HEK293 (cell line): ENCODE data around the gene USF3.

Experiments used
- CTCF ChIA-PET: fragments of 350-600 bp; formaldehyde crosslinking; extraction: SDS; loops from one replicate; lab custom pipeline; 2021; ENCODE audit warnings: antibody characterized with exemption; lab: Yijun Ruan, JAX
- POLR2A ChIA-PET: fragments of 300-600 bp; formaldehyde crosslinking; extraction: SDS; loops from one replicate; lab custom pipeline; 2020; ENCODE audit warnings: antibody characterized with exemption, inconsistent platforms; lab: Yijun Ruan, JAX
- H3K27ac ChIP-seq: fragments of 200-500 bp; sonication (Bioruptor generic); 2 replicates; pipeline ENCODE4 v1.5.1; 2014; ENCODE audit warnings: low read depth, low read length, control low read depth, inconsistent platforms; ENCODE audit errors: extremely low read depth
- H3K36me3 ChIP-seq, 2 experiments: fragments of 200-500 bp in 1 of 2; sonication (Bioruptor generic) in 1 of 2; 1 replicate in 1 of 2; 2 replicates in 1 of 2; pipeline ENCODE4 v1.5.1; 2014 to 2017; ENCODE audit warnings: inconsistent platforms in 2 of 2, low read length in 2 of 2; ENCODE audit not compliant: control insufficient read depth in 2 of 2, insufficient read depth in 1 of 2
- H3K4me1 ChIP-seq: fragments of 200-500 bp; sonication (Bioruptor generic); 2 replicates; pipeline ENCODE4 v1.5.1; 2014; ENCODE audit warnings: mild to moderate bottlenecking, low read length, inconsistent platforms; ENCODE audit not compliant: control insufficient read depth, insufficient read depth
- H3K4me3 ChIP-seq: 2 replicates; pipeline ENCODE4 v1.5.1; 2011; ENCODE audit warnings: low read depth, mild to moderate bottlenecking, control low read depth, low read length, moderate library complexity
- H3K9me3 ChIP-seq: fragments of 200-500 bp; sonication (Bioruptor generic); 2 replicates; pipeline ENCODE4 v1.5.1; 2014; ENCODE audit warnings: low read depth, low read length, inconsistent platforms; ENCODE audit not compliant: control insufficient read depth, insufficient read depth
- GLI4 ChIP-seq: fragments of 450-650 bp; formaldehyde crosslinking; IDR thresholded peaks from 2 replicates; pipeline ENCODE4 v1.5.1; 2016; ENCODE audit warnings: missing biosample characterization, missing genetic modification characterization
- HOXA7 ChIP-seq: sonication (generic); formaldehyde crosslinking; IDR thresholded peaks from 2 replicates; pipeline ENCODE4 v1.8.1; 2022; ENCODE audit warnings: missing genetic modification reagents, borderline replicate concordance
- KLF1 ChIP-seq: fragments of 450-650 bp; formaldehyde crosslinking; IDR thresholded peaks from 2 replicates; pipeline ENCODE4 v1.5.1; 2016; ENCODE audit warnings: missing biosample characterization, missing genetic modification characterization
- KLF8 ChIP-seq: fragments of 450-650 bp; formaldehyde crosslinking; IDR thresholded peaks from 2 replicates; pipeline ENCODE4 v1.5.1; 2016; ENCODE audit warnings: missing biosample characterization, missing genetic modification characterization
- OVOL3 ChIP-seq: fragments of 450-650 bp; formaldehyde crosslinking; IDR thresholded peaks from 2 replicates; pipeline ENCODE4 v1.5.1; 2016; ENCODE audit warnings: missing biosample characterization, missing genetic modification characterization
- PRDM1 ChIP-seq: fragments of 450-650 bp; formaldehyde crosslinking; IDR thresholded peaks from 2 replicates; pipeline ENCODE4; 2016; ENCODE audit warnings: missing biosample characterization, missing genetic modification characterization
- SALL2 ChIP-seq: fragments of 450-650 bp; formaldehyde crosslinking; IDR thresholded peaks from 2 replicates; pipeline ENCODE4 v1.5.0; 2017; ENCODE audit warnings: missing biosample characterization, mild to moderate bottlenecking, missing genetic modification characterization, borderline replicate concordance
- SP2 ChIP-seq: fragments of 450-650 bp; formaldehyde crosslinking; IDR thresholded peaks from 2 replicates; pipeline ENCODE4 v1.5.1; 2016; ENCODE audit warnings: missing biosample characterization, missing genetic modification characterization
- ZBTB20 ChIP-seq: fragments of 450-650 bp; formaldehyde crosslinking; IDR thresholded peaks from 2 replicates; pipeline ENCODE4 v1.5.1; 2016; ENCODE audit warnings: missing biosample characterization, missing genetic modification characterization
- ZNF146 ChIP-seq: fragments of 450-650 bp; formaldehyde crosslinking; IDR thresholded peaks from 2 replicates; pipeline ENCODE4 v1.5.1; 2016; ENCODE audit warnings: missing biosample characterization, missing genetic modification characterization
- ZNF16 ChIP-seq: fragments of 450-650 bp; formaldehyde crosslinking; IDR thresholded peaks from 2 replicates; pipeline ENCODE4 v1.5.1; 2016; ENCODE audit warnings: low read depth, missing biosample characterization, missing genetic modification characterization
- ZNF37A ChIP-seq: fragments of 450-650 bp; IDR thresholded peaks from 2 replicates; pipeline ENCODE4 v1.5.1; 2018; ENCODE audit warnings: missing biosample characterization, missing genetic modification characterization
- ZNF501 ChIP-seq: fragments of 450-650 bp; formaldehyde crosslinking; IDR thresholded peaks from 2 replicates; pipeline ENCODE4 v1.5.1; 2016; ENCODE audit warnings: missing biosample characterization, missing genetic modification characterization
- ZNF514 ChIP-seq: fragments of 450-650 bp; formaldehyde crosslinking; IDR thresholded peaks from 2 replicates; pipeline ENCODE4 v1.5.1; 2016; ENCODE audit warnings: missing biosample characterization, missing genetic modification characterization
- ZNF670 ChIP-seq: fragments of 450-650 bp; formaldehyde crosslinking; IDR thresholded peaks from 2 replicates; pipeline ENCODE4 v1.5.1; 2016; ENCODE audit warnings: missing biosample characterization, missing genetic modification characterization, low read depth
- ZNF747 ChIP-seq: fragments of 450-650 bp; formaldehyde crosslinking; IDR thresholded peaks from 2 replicates; pipeline ENCODE4 v1.5.1; 2016; ENCODE audit warnings: missing biosample characterization, missing genetic modification characterization
- ZNF830 ChIP-seq: fragments of 450-650 bp; IDR thresholded peaks from 2 replicates; pipeline ENCODE4 v1.5.0; 2018; ENCODE audit warnings: missing biosample characterization, missing genetic modification characterization, low read depth, mild to moderate bottlenecking, moderate library complexity
- ZNF837 ChIP-seq: fragments of 450-650 bp; formaldehyde crosslinking; IDR thresholded peaks from 2 replicates; pipeline ENCODE4 v1.5.1; 2016; ENCODE audit warnings: missing biosample characterization, missing genetic modification characterization
- TF ChIP-seq, protein P1 (sequence below): fragments of 450-650 bp; formaldehyde crosslinking; IDR thresholded peaks from 2 replicates; pipeline ENCODE4 v1.5.1; 2016; ENCODE audit warnings: missing biosample characterization, missing genetic modification characterization
- TF ChIP-seq, protein P2 (sequence below): fragments of 450-650 bp; formaldehyde crosslinking; IDR thresholded peaks from 2 replicates; pipeline ENCODE4 v1.5.1; 2016; ENCODE audit warnings: missing biosample characterization, missing genetic modification characterization
- TF ChIP-seq, protein P3 (sequence below): fragments of 450-650 bp; formaldehyde crosslinking; IDR thresholded peaks from 2 replicates; pipeline ENCODE4 v1.5.1; 2016; ENCODE audit warnings: missing biosample characterization, missing genetic modification characterization
- TF ChIP-seq, protein P4 (sequence below): fragments of 450-650 bp; formaldehyde crosslinking; IDR thresholded peaks from 2 replicates; pipeline ENCODE4 v1.5.1; 2016; ENCODE audit warnings: missing biosample characterization, missing genetic modification characterization
- TF ChIP-seq, protein P5 (sequence below): fragments of 450-650 bp; formaldehyde crosslinking; IDR thresholded peaks from 2 replicates; pipeline ENCODE4 v1.5.1; 2016; ENCODE audit warnings: missing biosample characterization, missing genetic modification characterization

Gene USF3

DNA sequence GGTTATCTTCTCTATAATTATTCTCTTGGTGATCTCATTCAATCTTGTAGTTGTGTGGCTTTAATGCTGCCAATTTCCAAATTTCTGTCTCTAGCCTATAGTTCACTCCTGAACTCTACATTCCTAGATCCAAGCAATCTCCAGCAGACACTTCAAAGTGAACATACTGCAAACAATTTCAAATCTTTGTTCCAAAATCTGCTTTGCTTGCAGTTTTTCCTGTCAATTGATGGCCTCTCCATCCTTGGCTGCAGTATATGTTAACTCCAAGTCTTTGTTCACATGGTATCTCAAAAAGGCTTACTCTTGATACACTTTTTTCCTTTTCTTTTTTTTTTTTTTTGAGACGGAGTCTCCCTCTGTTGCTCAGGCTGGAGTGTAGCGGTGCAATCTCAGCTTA, 32.2 kb upstream of the USF3 start:
- POLR2A ChIA-PET = no interaction called here
- Histone ChIP-seq H3K4me3 (no peak overlapping the region), H3K27ac (no peak overlapping the region), H3K9me3 (no peaks in the 10 kb centered on the region), H3K36me3 (peaks cover 0 to 14% of the 10 kb centered on the region in 2 experiments; a peak in 2 of 3 replicates), H3K4me1 (no peaks in the 10 kb centered on the region)
- TF ChIP-seq ZBTB20 (tag by site-specific recombination) (no peak), ZNF747 (no peak), ZNF514 (no peak), HOXA7 (CRISPR knock-in tag) (no peak), SALL2 (tag by site-specific recombination) (no peak), ZNF16 (tag by site-specific recombination) (no peak), GLI4 (no peak)
- TF ChIP-seq, protein P1, sequence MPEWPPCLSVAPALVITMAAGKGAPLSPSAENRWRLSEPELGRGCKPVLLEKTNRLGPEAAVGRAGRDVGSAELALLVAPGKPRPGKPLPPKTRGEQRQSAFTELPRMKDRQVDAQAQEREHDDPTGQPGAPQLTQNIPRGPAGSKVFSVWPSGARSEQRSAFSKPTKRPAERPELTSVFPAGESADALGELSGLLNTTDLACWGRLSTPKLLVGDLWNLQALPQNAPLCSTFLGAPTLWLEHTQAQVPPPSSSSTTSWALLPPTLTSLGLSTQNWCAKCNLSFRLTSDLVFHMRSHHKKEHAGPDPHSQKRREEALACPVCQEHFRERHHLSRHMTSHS (tag by site-specific recombination) = no peak
- TF ChIP-seq, protein P2, sequence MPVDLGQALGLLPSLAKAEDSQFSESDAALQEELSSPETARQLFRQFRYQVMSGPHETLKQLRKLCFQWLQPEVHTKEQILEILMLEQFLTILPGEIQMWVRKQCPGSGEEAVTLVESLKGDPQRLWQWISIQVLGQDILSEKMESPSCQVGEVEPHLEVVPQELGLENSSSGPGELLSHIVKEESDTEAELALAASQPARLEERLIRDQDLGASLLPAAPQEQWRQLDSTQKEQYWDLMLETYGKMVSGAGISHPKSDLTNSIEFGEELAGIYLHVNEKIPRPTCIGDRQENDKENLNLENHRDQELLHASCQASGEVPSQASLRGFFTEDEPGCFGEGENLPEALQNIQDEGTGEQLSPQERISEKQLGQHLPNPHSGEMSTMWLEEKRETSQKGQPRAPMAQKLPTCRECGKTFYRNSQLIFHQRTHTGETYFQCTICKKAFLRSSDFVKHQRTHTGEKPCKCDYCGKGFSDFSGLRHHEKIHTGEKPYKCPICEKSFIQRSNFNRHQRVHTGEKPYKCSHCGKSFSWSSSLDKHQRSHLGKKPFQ = no peak
- CTCF ChIA-PET = interaction anchor here (0.6 kb wide), 1 partner anchor 952 kb away, joined by 4 read pairs; no protein-coding TSS in a partner anchor

DNA sequence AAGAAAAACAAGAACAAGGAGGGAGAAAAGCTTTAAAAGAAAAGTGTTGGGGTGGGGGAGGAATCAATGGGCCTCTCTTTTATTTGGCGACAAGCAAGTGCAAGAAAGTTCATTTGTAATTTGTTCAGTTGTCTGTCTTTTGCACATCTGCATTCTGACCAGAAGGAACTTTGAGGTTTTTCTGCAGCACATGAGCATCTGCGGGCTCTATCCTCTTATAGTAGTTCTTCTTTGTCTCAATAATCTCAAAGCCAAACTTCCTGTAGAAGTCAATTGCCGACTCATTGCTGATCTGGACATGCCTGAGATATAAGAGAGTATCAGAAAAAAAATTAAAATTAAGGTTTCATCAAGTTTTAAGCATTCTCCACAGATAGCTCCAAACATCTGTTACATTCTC, 25.2 kb upstream of the USF3 start:
- TF ChIP-seq SP2 (tag by site-specific recombination) = no peak
- TF ChIP-seq, protein P3, sequence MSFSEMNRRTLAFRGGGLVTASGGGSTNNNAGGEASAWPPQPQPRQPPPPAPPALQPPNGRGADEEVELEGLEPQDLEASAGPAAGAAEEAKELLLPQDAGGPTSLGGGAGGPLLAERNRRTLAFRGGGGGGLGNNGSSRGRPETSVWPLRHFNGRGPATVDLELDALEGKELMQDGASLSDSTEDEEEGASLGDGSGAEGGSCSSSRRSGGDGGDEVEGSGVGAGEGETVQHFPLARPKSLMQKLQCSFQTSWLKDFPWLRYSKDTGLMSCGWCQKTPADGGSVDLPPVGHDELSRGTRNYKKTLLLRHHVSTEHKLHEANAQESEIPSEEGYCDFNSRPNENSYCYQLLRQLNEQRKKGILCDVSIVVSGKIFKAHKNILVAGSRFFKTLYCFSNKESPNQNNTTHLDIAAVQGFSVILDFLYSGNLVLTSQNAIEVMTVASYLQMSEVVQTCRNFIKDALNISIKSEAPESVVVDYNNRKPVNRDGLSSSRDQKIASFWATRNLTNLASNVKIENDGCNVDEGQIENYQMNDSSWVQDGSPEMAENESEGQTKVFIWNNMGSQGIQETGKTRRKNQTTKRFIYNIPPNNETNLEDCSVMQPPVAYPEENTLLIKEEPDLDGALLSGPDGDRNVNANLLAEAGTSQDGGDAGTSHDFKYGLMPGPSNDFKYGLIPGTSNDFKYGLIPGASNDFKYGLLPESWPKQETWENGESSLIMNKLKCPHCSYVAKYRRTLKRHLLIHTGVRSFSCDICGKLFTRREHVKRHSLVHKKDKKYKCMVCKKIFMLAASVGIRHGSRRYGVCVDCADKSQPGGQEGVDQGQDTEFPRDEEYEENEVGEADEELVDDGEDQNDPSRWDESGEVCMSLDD (tag by site-specific recombination) = no peak
- TF ChIP-seq, protein P4, sequence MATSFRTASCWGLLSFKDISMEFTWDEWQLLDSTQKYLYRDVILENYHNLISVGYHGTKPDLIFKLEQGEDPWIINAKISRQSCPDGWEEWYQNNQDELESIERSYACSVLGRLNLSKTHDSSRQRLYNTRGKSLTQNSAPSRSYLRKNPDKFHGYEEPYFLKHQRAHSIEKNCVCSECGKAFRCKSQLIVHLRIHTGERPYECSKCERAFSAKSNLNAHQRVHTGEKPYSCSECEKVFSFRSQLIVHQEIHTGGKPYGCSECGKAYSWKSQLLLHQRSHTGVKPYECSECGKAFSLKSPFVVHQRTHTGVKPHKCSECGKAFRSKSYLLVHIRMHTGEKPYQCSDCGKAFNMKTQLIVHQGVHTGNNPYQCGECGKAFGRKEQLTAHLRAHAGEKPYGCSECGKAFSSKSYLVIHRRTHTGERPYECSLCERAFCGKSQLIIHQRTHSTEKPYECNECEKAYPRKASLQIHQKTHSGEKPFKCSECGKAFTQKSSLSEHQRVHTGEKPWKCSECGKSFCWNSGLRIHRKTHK = no peak
- H3K4me1 ChIP-seq = no peaks in the 10 kb centered on the region
- H3K36me3 ChIP-seq = peaks cover 9 to 56% of the 10 kb centered on the region in 2 experiments
- H3K4me3 ChIP-seq = no peak overlapping the region
- no peaks in the 10 kb centered on the region for H3K9me3 ChIP-seq
- CTCF ChIA-PET = no interaction called here
- POLR2A ChIA-PET = no interaction called here
- no peak overlapping the region for H3K27ac ChIP-seq

DNA sequence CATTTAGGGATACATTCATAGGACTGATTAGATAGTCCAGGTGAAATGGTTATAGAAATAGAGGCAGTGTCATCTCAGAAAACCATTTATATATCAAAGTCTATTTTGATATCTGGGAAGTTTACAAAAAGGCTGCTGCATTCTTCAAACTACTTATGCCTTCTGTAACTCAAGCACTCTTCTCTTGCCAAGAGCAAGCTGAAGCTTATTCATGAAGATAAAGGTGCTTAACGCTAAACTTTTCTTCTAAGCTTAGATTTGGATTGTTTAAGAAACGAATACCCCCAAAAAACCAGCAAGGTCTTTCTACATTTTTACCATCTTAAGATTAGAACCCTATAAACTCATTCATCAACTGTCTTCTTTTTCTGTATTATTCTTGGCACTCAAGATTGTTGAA, 23.3 kb upstream of the USF3 start:
- Histone ChIP-seq H3K27ac (no peak overlapping the region), H3K9me3 (no peaks in the 10 kb centered on the region), H3K36me3 (peaks cover 9 to 56% of the 10 kb centered on the region in 2 experiments; a peak in 2 of 3 replicates), H3K4me3 (no peak overlapping the region), H3K4me1 (no peaks in the 10 kb centered on the region)
- ChIA-PET CTCF (interaction anchor here (1.5 kb wide), 1 partner anchor 17 kb away, joined by 9 read pairs; no protein-coding TSS in a partner anchor), POLR2A (no interaction called here)
- TF ChIP-seq ZNF146 (tag by site-specific recombination) (no peak), ZNF837 (tag by site-specific recombination) (no peak), ZNF670 (tag by site-specific recombination) (no peak), ZNF37A (tag by site-specific recombination) (no peak), PRDM1 (tag by site-specific recombination) (no peak), KLF1 (tag by site-specific recombination) (no peak), OVOL3 (tag by site-specific recombination) (no peak), ZNF830 (no peak), ZNF501 (no peak), KLF8 (tag by site-specific recombination) (no peak)
- TF ChIP-seq, protein P5, sequence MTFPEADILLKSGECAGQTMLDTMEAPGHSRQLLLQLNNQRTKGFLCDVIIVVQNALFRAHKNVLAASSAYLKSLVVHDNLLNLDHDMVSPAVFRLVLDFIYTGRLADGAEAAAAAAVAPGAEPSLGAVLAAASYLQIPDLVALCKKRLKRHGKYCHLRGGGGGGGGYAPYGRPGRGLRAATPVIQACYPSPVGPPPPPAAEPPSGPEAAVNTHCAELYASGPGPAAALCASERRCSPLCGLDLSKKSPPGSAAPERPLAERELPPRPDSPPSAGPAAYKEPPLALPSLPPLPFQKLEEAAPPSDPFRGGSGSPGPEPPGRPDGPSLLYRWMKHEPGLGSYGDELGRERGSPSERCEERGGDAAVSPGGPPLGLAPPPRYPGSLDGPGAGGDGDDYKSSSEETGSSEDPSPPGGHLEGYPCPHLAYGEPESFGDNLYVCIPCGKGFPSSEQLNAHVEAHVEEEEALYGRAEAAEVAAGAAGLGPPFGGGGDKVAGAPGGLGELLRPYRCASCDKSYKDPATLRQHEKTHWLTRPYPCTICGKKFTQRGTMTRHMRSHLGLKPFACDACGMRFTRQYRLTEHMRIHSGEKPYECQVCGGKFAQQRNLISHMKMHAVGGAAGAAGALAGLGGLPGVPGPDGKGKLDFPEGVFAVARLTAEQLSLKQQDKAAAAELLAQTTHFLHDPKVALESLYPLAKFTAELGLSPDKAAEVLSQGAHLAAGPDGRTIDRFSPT (tag by site-specific recombination) = no peak
